ENCODE data around the gene PIMREG.

The PIMREG gene

DNA sequence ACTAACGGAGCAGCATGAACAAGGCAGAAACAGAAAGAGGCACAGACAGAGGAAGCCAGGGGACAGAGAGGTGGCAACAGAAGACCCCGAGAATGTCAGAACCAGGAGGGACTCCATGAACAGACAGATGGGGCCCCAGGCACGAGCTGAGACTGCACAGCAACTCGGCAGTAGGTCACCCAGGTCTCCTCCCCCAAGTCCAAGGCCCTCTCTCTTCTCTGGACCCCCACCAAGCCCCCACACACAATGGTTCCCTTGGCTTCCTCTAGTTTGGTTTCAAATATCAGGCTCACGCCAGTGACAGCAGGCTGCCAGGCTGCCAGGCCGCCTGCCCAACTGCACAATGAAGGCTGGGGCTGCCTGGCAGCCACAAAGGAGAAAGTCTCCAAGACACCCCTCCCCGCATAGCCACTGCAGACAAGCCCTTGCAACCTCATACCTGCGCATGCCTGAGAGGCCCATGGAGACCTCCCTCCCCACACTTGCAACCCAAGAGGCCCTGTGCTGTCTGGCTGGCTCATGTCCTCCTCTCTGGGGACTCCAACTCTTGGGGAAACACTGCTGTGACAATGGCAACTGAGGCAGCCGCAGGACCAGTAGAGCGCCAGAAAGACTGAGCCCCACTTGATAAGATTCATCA, 54.8 kb downstream of the PIMREG start:
- DNase-seq (ENCODE audit: low read depth in 3 of 3) = no peak
